CD14-positive monocyte (primary cell): ENCODE measurements around the gene KCTD16. TPM values are rescaled to one million over a fixed set of nuclear protein-coding genes. Genes with fewer than 3 reads are reported as not detected.

ENCODE experiments used
- DNase-seq, 3 donors: peaks; one replicate each; pipeline ENCODE4 v3.0.0-alpha.2; 2011 to 2022
- H2AFZ ChIP-seq: 2 replicates; pipeline ENCODE4 v1.6.0; 2012; ENCODE audit warnings: mild to moderate bottlenecking, low read depth, low read length, inconsistent platforms; ENCODE audit not compliant: insufficient read depth, poor library complexity, severe bottlenecking
- H3K27ac ChIP-seq, 2 donors: 1 replicate in 1 of 2; 2 replicates in 1 of 2; pipeline ENCODE4 v1.5.1; 2012 to 2013; ENCODE audit warnings: low read length in 2 of 2, control low read depth in 1 of 2, inconsistent platforms in 1 of 2, low read depth in 1 of 2, mild to moderate bottlenecking in 1 of 2
- H3K27me3 ChIP-seq, 2 donors: one replicate each; pipeline versions ENCODE4 v1.6.0 to v1.6.1; 2011 to 2013; ENCODE audit warnings: low read length in 2 of 2; ENCODE audit not compliant: control insufficient read depth in 2 of 2, insufficient read depth in 2 of 2
- H3K36me3 ChIP-seq, 2 donors: replicated peaks in 1 of 2; 1 replicate in 1 of 2; 2 replicates in 1 of 2; pipeline versions ENCODE4 v1.5.1 to v1.6.1; 2012 to 2013; ENCODE audit warnings: low read length in 2 of 2, control low read depth in 1 of 2, inconsistent platforms in 1 of 2, mild to moderate bottlenecking in 1 of 2; ENCODE audit not compliant: insufficient read depth in 2 of 2, control insufficient read depth in 1 of 2
- H3K4me1 ChIP-seq, 2 donors: 1 replicate in 1 of 2; 2 replicates in 1 of 2; pipeline versions ENCODE4 v1.5.1 to v1.6.1; 2012 to 2013; ENCODE audit warnings: low read length in 2 of 2, control low read depth in 1 of 2, inconsistent platforms in 1 of 2, mild to moderate bottlenecking in 1 of 2, moderate library complexity in 1 of 2; ENCODE audit not compliant: insufficient read depth in 2 of 2, control insufficient read depth in 1 of 2
- H3K4me2 ChIP-seq: replicated peaks from 2 replicates; pipeline ENCODE3; 2012; ENCODE audit warnings: low read length, moderate library complexity, mild to moderate bottlenecking; ENCODE audit not compliant: poor library complexity, severe bottlenecking; ENCODE audit errors: extremely low read depth
- H3K4me3 ChIP-seq, 3 experiments: fragments of 200-600 bp in 1 of 3; sonication (generic) in 1 of 3; replicated peaks in 1 of 3; 1 replicate in 2 of 3; 2 replicates in 1 of 3; pipeline ENCODE4 v1.5.1; 2011 to 2013; ENCODE audit warnings: low read length in 3 of 3, mild to moderate bottlenecking in 3 of 3, control low read depth in 2 of 3, low read depth in 2 of 3, inconsistent platforms in 1 of 3, moderate library complexity in 1 of 3
- H3K79me2 ChIP-seq: 2 replicates; pipeline ENCODE4 v1.6.0; 2012; ENCODE audit warnings: mild to moderate bottlenecking, control low read depth, inconsistent platforms, low read length, moderate library complexity; ENCODE audit not compliant: insufficient read depth
- H3K9ac ChIP-seq: 2 replicates; pipeline ENCODE4 v1.6.0; 2017; ENCODE audit warnings: low read length, mild to moderate bottlenecking; ENCODE audit not compliant: insufficient read depth, poor library complexity, severe bottlenecking
- H3K9me3 ChIP-seq, 2 donors: replicated peaks in 1 of 2; 1 replicate in 1 of 2; 2 replicates in 1 of 2; pipeline versions ENCODE4 v1.5.1 to v1.6.1; 2012 to 2013; ENCODE audit warnings: low read length in 2 of 2, control low read depth in 1 of 2; ENCODE audit not compliant: control insufficient read depth in 1 of 2, insufficient read depth in 1 of 2
- H4K20me1 ChIP-seq: 2 replicates; pipeline ENCODE4 v1.6.0; 2012; ENCODE audit warnings: mild to moderate bottlenecking, low read length, control low read depth, moderate library complexity; ENCODE audit not compliant: insufficient read depth
- H3K27ac Mint-ChIP-seq, 7 donors: one replicate each; pipeline ENCODE4 v1.8.0; 2020; ENCODE audit warnings: mild to moderate bottlenecking in 7 of 7, mixed read lengths in 7 of 7, moderate library complexity in 6 of 7, inconsistent platforms in 2 of 7
- H3K27me3 Mint-ChIP-seq, 3 donors: one replicate each; pipeline ENCODE4 v1.8.0; 2021 to 2022; ENCODE audit warnings: low read depth in 3 of 3, mild to moderate bottlenecking in 3 of 3, mixed read lengths in 3 of 3, moderate library complexity in 3 of 3, inconsistent platforms in 1 of 3
- H3K36me3 Mint-ChIP-seq, 2 donors: one replicate each; pipeline ENCODE4 v1.8.0; 2020; ENCODE audit warnings: mixed read lengths in 2 of 2, inconsistent platforms in 1 of 2, mild to moderate bottlenecking in 1 of 2
- H3K4me1 Mint-ChIP-seq: one replicate; pipeline ENCODE4 v1.8.0; 2020; ENCODE audit warnings: mild to moderate bottlenecking, mixed read lengths
- H3K4me3 Mint-ChIP-seq, 2 donors: one replicate each; pipeline ENCODE4 v1.8.0; 2020; ENCODE audit warnings: mild to moderate bottlenecking in 2 of 2, mixed read lengths in 2 of 2, moderate library complexity in 1 of 2
- H3K9me3 Mint-ChIP-seq, 7 donors: one replicate each; pipeline ENCODE4 v1.8.0; 2020 to 2022; ENCODE audit warnings: mixed read lengths in 7 of 7, mild to moderate bottlenecking in 6 of 7, moderate library complexity in 6 of 7, inconsistent platforms in 2 of 7
- CTCF ChIP-seq: fragments of 200-600 bp; IDR thresholded peaks from one replicate; pipeline ENCODE4 v1.8.0; 2022; ENCODE audit warnings: antibody characterized with exemption, mild to moderate bottlenecking
- WGBS: methylation state at CpG from one replicate; pipeline ENCODE4 v1.1.5; 2013; ENCODE audit warnings: missing lambda C conversion rate; ENCODE audit not compliant: insufficient coverage; 5-methylcytosine and 5-hydroxymethylcytosine counted together
- intact Hi-C, 2 donors: fragments of 100-400 bp; cut with micrococcal nuclease; formaldehyde crosslinking; loops; one replicate each; pipeline versions ENCODE4 v1.15.0 to v1.15.1; 2023
- polyA plus RNA-seq, 3 donors: library from polyadenylated mRNA; depleted of rRNA in 1 of 3; unstranded in 2 of 3; stranded (reverse) in 1 of 3; fragments of 300-500 nt in 2 of 3; fragments of >200 nt in 1 of 3; fragmentation: Illumina TruSeq in 2 of 3; gene quantifications; 1 replicate in 2 of 3; 2 replicates in 1 of 3; pipeline ENCODE4 v1.2.3, GENCODE V29; 2012 to 2021

The KCTD16 gene
- polyA plus RNA-seq, 3 donors, result not detected

GRCh38 chr5:144462577-144462976, 291.9 kb downstream of the KCTD16 start:
- H3K27me3 ChIP-seq, result no peaks in the 10 kb centered on the region
- H3K4me3 ChIP-seq, result no peak overlapping the region

GRCh38 chr5:144463481-144464223, 293.0 kb downstream of the KCTD16 start:
- Histone ChIP-seq H3K27me3 (no peaks in the 10 kb centered on the region), H3K4me3 (no peak overlapping the region), H3K27ac (no peak overlapping the region), H3K9ac (no peak overlapping the region), H3K9me3 (no peaks in the 10 kb centered on the region), H3K36me3 (no peaks in the 10 kb centered on the region), H2AFZ (no peak overlapping the region), H3K79me2 (no peaks in the 10 kb centered on the region), H3K4me1 (no peaks in the 10 kb centered on the region), H3K4me2 (no peak overlapping the region), H4K20me1 (no peaks in the 10 kb centered on the region)
- no peak for TF ChIP-seq CTCF
- Mint-ChIP-seq H3K36me3 (no peaks in the 10 kb centered on the region), H3K9me3 (peaks cover 0 to 6% (median 3%) of the 10 kb centered on the region in 7 donors), H3K4me1 (no peaks in the 10 kb centered on the region), H3K4me3 (no peak overlapping the region), H3K27me3 (peaks cover 0 to 5% (median 4%) of the 10 kb centered on the region in 3 donors), H3K27ac (no peak overlapping the region)
- DNase-seq, result no peak
- no CpG with 5 or more reads among the region's 3 CpGs for WGBS
- intact Hi-C loops, result no loop called here

More at GRCh38 chr5:144462577-144462976, 291.9 kb downstream of the KCTD16 start:
- H3K27ac Mint-ChIP-seq, result no peak overlapping the region
- Histone ChIP-seq H3K4me1 (no peaks in the 10 kb centered on the region), H3K27ac (no peak overlapping the region), H3K4me2 (no peak overlapping the region), H3K9ac (no peak overlapping the region), H3K79me2 (no peaks in the 10 kb centered on the region), H3K9me3 (no peaks in the 10 kb centered on the region), H2AFZ (no peak overlapping the region), H4K20me1 (no peaks in the 10 kb centered on the region), H3K36me3 (no peaks in the 10 kb centered on the region)
- no peaks in the 10 kb centered on the region for H3K36me3 Mint-ChIP-seq
- no peak for TF ChIP-seq CTCF
- DNase-seq, result no peak
- intact Hi-C loops, result no loop called here
- WGBS, result 100% methylated on average over 1 of the region's 2 CpGs
- H3K9me3 Mint-ChIP-seq, result peaks cover 0 to 6% (median 3%) of the 10 kb centered on the region in 7 donors
- H3K4me1 Mint-ChIP-seq, result no peaks in the 10 kb centered on the region
- H3K27me3 Mint-ChIP-seq, result peaks cover 0 to 5% (median 3%) of the 10 kb centered on the region in 3 donors
- H3K4me3 Mint-ChIP-seq, result no peak overlapping the region
